GM23338 (cell line): Measurements from ENCODE around the gene SDHA. TPM values are rescaled to one million over a fixed set of nuclear protein-coding genes. Genes with fewer than 3 reads are reported as not detected.

Source experiments
- ATAC-seq: fragments of 200-7000 bp; cut with Tn5 transposase; 3 replicates; pipeline ENCODE4 v1.9.1; 2020
- DNase-seq: peaks from one replicate; pipeline ENCODE4 v3.0.0-alpha.2; 2015; ENCODE audit warnings: low spot score
- H2AFZ ChIP-seq: fragments of 200-600 bp; sonication (generic); 2 replicates; pipeline ENCODE4 v1.8.0; 2016; ENCODE audit warnings: antibody characterized with exemption, mild to moderate bottlenecking, moderate library complexity
- H3F3A ChIP-seq: fragments of 200-600 bp; sonication (generic); replicated peaks from 2 replicates; pipeline ENCODE4 v1.8.0; 2017; ENCODE audit warnings: antibody characterized with exemption, mixed run types, low read depth
- H3K27ac ChIP-seq: fragments of 200-600 bp; sonication (generic); 2 replicates; pipeline ENCODE4 v1.6.1; 2016; ENCODE audit warnings: low read depth
- H3K27me3 ChIP-seq: fragments of 200-600 bp; sonication (generic); 2 replicates; pipeline ENCODE4 v1.8.0; 2016; ENCODE audit warnings: mild to moderate bottlenecking, mixed run types, moderate library complexity; ENCODE audit not compliant: insufficient read depth
- H3K36me3 ChIP-seq: fragments of 200-600 bp; sonication (generic); 2 replicates; pipeline ENCODE4 v1.8.0; 2016; ENCODE audit warnings: mild to moderate bottlenecking; ENCODE audit not compliant: insufficient read depth
- H3K4me1 ChIP-seq: fragments of 200-600 bp; sonication (generic); 2 replicates; pipeline ENCODE4 v1.8.0; 2016; ENCODE audit warnings: mild to moderate bottlenecking, moderate library complexity; ENCODE audit not compliant: insufficient read depth
- H3K4me2 ChIP-seq: fragments of 200-600 bp; sonication (generic); 2 replicates; pipeline ENCODE4 v1.7.1; 2017; ENCODE audit warnings: mixed run types
- H3K4me3 ChIP-seq: fragments of 200-600 bp; sonication (generic); 2 replicates; pipeline ENCODE4 v1.6.1; 2016; ENCODE audit warnings: mixed run types
- H3K79me2 ChIP-seq: fragments of 200-600 bp; sonication (generic); replicated peaks from 2 replicates; pipeline ENCODE4 v1.8.0; 2017; ENCODE audit warnings: mild to moderate bottlenecking; ENCODE audit not compliant: insufficient read depth
- H3K9me2 ChIP-seq: fragments of 200-600 bp; sonication (generic); 2 replicates; pipeline ENCODE4 v1.8.0; 2017; ENCODE audit not compliant: insufficient read depth
- H4K20me1 ChIP-seq: fragments of 200-600 bp; sonication (generic); replicated peaks from 2 replicates; pipeline ENCODE4 v1.8.0; 2017; ENCODE audit warnings: mild to moderate bottlenecking; ENCODE audit not compliant: insufficient read depth
- H3K27ac Mint-ChIP-seq: 2 replicates; pipeline ENCODE4 v1.8.0; 2020; ENCODE audit warnings: inconsistent platforms, mild to moderate bottlenecking, moderate library complexity, mixed read lengths
- H3K27me3 Mint-ChIP-seq: 3 replicates; pipeline ENCODE4 v1.8.0; 2022; ENCODE audit warnings: low read depth, mild to moderate bottlenecking, moderate library complexity, mixed read lengths, inconsistent platforms; ENCODE audit not compliant: insufficient read depth, poor library complexity
- H3K36me3 Mint-ChIP-seq: 3 replicates; pipeline ENCODE4 v1.8.0; 2021; ENCODE audit warnings: low read depth, mild to moderate bottlenecking, inconsistent platforms, moderate library complexity, mixed read lengths
- H3K4me1 Mint-ChIP-seq: 3 replicates; pipeline ENCODE4 v1.8.0; 2020; ENCODE audit warnings: mild to moderate bottlenecking, inconsistent platforms, mixed read lengths
- H3K4me3 Mint-ChIP-seq: 3 replicates; pipeline ENCODE4 v1.8.0; 2021; ENCODE audit warnings: moderate library complexity, mild to moderate bottlenecking, inconsistent platforms, mixed read lengths
- H3K9me3 Mint-ChIP-seq: 3 replicates; pipeline ENCODE4 v1.8.0; 2020; ENCODE audit warnings: moderate library complexity, mild to moderate bottlenecking, inconsistent platforms, mixed read lengths
- CREB1 ChIP-seq: fragments of 250-450 bp; sonication (Bioruptor Pico); IDR thresholded peaks from 2 replicates; pipeline ENCODE4 v1.5.0; 2020; ENCODE audit warnings: low read depth, mild to moderate bottlenecking, moderate library complexity
- EZH2 ChIP-seq: fragments of 200-600 bp; sonication (generic); IDR thresholded peaks from one replicate; pipeline ENCODE4 v1.8.0; 2017; ENCODE audit warnings: antibody characterized with exemption, mild to moderate bottlenecking, low read depth; ENCODE audit not compliant: unreplicated experiment
- EZH2phosphoT487 ChIP-seq: fragments of 200-600 bp; sonication (generic); IDR thresholded peaks from one replicate; pipeline ENCODE4 v1.8.1; 2018; ENCODE audit warnings: antibody characterized with exemption; ENCODE audit not compliant: unreplicated experiment
- JUNB ChIP-seq: IDR thresholded peaks from one replicate; pipeline ENCODE4 v1.6.1; 2016; ENCODE audit warnings: antibody characterized with exemption; ENCODE audit not compliant: unreplicated experiment
- POLR2AphosphoS5 ChIP-seq: IDR thresholded peaks from 2 replicates; pipeline ENCODE4 v1.6.1; 2016; ENCODE audit warnings: antibody characterized with exemption, low read depth
- REST ChIP-seq: IDR thresholded peaks from one replicate; pipeline ENCODE4 v1.6.1; 2018; ENCODE audit warnings: antibody characterized with exemption; ENCODE audit not compliant: unreplicated experiment
- STAT1 ChIP-seq: IDR thresholded peaks from one replicate; pipeline ENCODE4 v1.6.1; 2016; ENCODE audit warnings: antibody characterized with exemption; ENCODE audit not compliant: unreplicated experiment
- ZNF114 ChIP-seq: fragments of 250-450 bp; sonication (Bioruptor Pico); IDR thresholded peaks from 2 replicates; pipeline ENCODE4 v1.5.0; 2020; ENCODE audit warnings: mild to moderate bottlenecking, moderate library complexity
- ZNF331 ChIP-seq: fragments of 250-450 bp; sonication (Bioruptor Pico); IDR thresholded peaks from 2 replicates; pipeline ENCODE4 v1.5.0; 2020; ENCODE audit warnings: low read depth, mild to moderate bottlenecking, moderate library complexity
- polyA plus RNA-seq: library from polyadenylated mRNA; unstranded; fragments of >200 nt; fragmentation: Nextera tagmentation; extraction: Ambion mirVana; gene quantifications from 2 replicates; pipeline ENCODE4 v1.2.1, GENCODE V29; 2016
- total RNA-seq: library from RNA; depleted of rRNA; stranded (reverse); fragments of >200 nt; shearing (Covaris generic); gene quantifications from 2 replicates; pipeline ENCODE4 v1.2.3, GENCODE V29; 2014
- TF ChIP-seq, protein P1 (sequence below), 2 experiments: fragments of 200-600 bp in 1 of 2; sonication (generic) in 1 of 2; conservative IDR thresholded peaks; 2 replicates each; pipeline versions ENCODE4 v1.5.1 to v1.6.1; 2016 to 2017; ENCODE audit warnings: antibody characterized with exemption in 2 of 2, low read depth in 2 of 2, mild to moderate bottlenecking in 2 of 2, moderate library complexity in 1 of 2

SDHA gene
- total and polyA plus RNA-seq, 2 experiments from 2014 or later, result 62.2 to 70.6 TPM

GRCh38 chr5:172841-173251 lies 45.3 kb upstream of the SDHA start:
- Mint-ChIP-seq H3K4me1 (no peaks in the 10 kb centered on the region; the same call in 2 of the 3 replicates), H3K9me3 (no peaks in the 10 kb centered on the region; the same call in 2 of the 3 replicates), H3K27ac (no peak overlapping the region), H3K27me3 (peaks cover 7% of the 10 kb centered on the region), H3K4me3 (no peak overlapping the region), H3K36me3 (peaks cover 27% of the 10 kb centered on the region)
- no peaks in the 10 kb centered on the region for H3K79me2 ChIP-seq
- H3K27me3 ChIP-seq, result no peaks in the 10 kb centered on the region
- H3K9me2 ChIP-seq, result no peaks in the 10 kb centered on the region
- no peak overlapping the region for H2AFZ ChIP-seq
- H3K4me2 ChIP-seq, result no peak overlapping the region
- H3K4me1 ChIP-seq, result no peaks in the 10 kb centered on the region
- TF ChIP-seq ZNF331 (CRISPR knock-in tag), result no peak
- no peak for TF ChIP-seq CREB1
- no peak overlapping the region for H3K27ac ChIP-seq
- ATAC-seq (no peak), DNase-seq (no peak)
- no peaks in the 10 kb centered on the region for H3F3A ChIP-seq
- no peaks in the 10 kb centered on the region for H4K20me1 ChIP-seq
- H3K36me3 ChIP-seq, result no peaks in the 10 kb centered on the region
- H3K4me3 ChIP-seq, result no peak overlapping the region

- no peak for ATAC-seq
- no peaks in the 10 kb centered on the region; the same call in 2 of the 3 replicates for H3K4me1 Mint-ChIP-seq
- no peak for TF ChIP-seq REST
- no peak for TF ChIP-seq POLR2AphosphoS5
- TF ChIP-seq CREB1, result no peak
- TF ChIP-seq EZH2, result no peak
- TF ChIP-seq EZH2phosphoT487, result no peak
- no peak for TF ChIP-seq ZNF114
- no peak for TF ChIP-seq JUNB
- TF ChIP-seq, protein P1, sequence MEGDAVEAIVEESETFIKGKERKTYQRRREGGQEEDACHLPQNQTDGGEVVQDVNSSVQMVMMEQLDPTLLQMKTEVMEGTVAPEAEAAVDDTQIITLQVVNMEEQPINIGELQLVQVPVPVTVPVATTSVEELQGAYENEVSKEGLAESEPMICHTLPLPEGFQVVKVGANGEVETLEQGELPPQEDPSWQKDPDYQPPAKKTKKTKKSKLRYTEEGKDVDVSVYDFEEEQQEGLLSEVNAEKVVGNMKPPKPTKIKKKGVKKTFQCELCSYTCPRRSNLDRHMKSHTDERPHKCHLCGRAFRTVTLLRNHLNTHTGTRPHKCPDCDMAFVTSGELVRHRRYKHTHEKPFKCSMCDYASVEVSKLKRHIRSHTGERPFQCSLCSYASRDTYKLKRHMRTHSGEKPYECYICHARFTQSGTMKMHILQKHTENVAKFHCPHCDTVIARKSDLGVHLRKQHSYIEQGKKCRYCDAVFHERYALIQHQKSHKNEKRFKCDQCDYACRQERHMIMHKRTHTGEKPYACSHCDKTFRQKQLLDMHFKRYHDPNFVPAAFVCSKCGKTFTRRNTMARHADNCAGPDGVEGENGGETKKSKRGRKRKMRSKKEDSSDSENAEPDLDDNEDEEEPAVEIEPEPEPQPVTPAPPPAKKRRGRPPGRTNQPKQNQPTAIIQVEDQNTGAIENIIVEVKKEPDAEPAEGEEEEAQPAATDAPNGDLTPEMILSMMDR (conservative IDR thresholded peaks at IDR 0.05; ENCODE audit: low read depth in 2 of 2), result no peak
- TF ChIP-seq ZNF331 (CRISPR knock-in tag), result no peak
- TF ChIP-seq STAT1, result no peak
These were observed 44.5 kb upstream of the SDHA start for GRCh38 chr5:173392-174290.

More at GRCh38 chr5:173392-174290, 44.5 kb upstream of the SDHA start:
- no peaks in the 10 kb centered on the region for H3F3A ChIP-seq
- peaks cover 7% of the 10 kb centered on the region for H3K27me3 Mint-ChIP-seq
- no peaks in the 10 kb centered on the region for H3K9me2 ChIP-seq
- H3K9me3 Mint-ChIP-seq, result no peaks in the 10 kb centered on the region; the same call in 2 of the 3 replicates
- H3K27me3 ChIP-seq, result no peaks in the 10 kb centered on the region
- no peak overlapping the region for H2AFZ ChIP-seq
- no peaks in the 10 kb centered on the region for H4K20me1 ChIP-seq
- no peak overlapping the region for H3K4me3 ChIP-seq
- DNase-seq, result no peak
- no peak overlapping the region for H3K4me3 Mint-ChIP-seq
- H3K4me2 ChIP-seq, result no peak overlapping the region
- no peaks in the 10 kb centered on the region for H3K36me3 ChIP-seq
- no peaks in the 10 kb centered on the region for H3K4me1 ChIP-seq
- no peak overlapping the region for H3K27ac Mint-ChIP-seq
- H3K27ac ChIP-seq, result no peak overlapping the region
- no peaks in the 10 kb centered on the region for H3K79me2 ChIP-seq
- peaks cover 30% of the 10 kb centered on the region for H3K36me3 Mint-ChIP-seq
